K562 (cell line): ENCODE measurements around the gene ABHD8. TPM values are rescaled to one million over a fixed set of nuclear protein-coding genes. Genes with fewer than 3 reads are reported as not detected.

Experiments
- AFF1 ChIP-seq, 2 experiments: fragments of 450-650 bp; IDR thresholded peaks; 2 replicates each; pipeline ENCODE4 v1.6.1; 2018; ENCODE audit warnings: mild to moderate bottlenecking in 2 of 2, low read depth in 1 of 2; ENCODE audit not compliant: partially characterized antibody in 2 of 2
- DMBX1 ChIP-seq: fragments of 250-450 bp; sonication (Bioruptor Pico); IDR thresholded peaks from 2 replicates; pipeline ENCODE4 v1.8.0; 2022; ENCODE audit warnings: inconsistent platforms, mild to moderate bottlenecking, moderate library complexity, borderline replicate concordance
- DPF2 ChIP-seq: fragments of 450-650 bp; IDR thresholded peaks from 2 replicates; pipeline ENCODE4 v1.6.1; 2016
- E2F3 ChIP-seq: fragments of 250-450 bp; sonication (Bioruptor Pico); IDR thresholded peaks from 2 replicates; pipeline ENCODE4 v1.4.0; 2020; ENCODE audit warnings: mild to moderate bottlenecking
- EHMT2 ChIP-seq: fragments of 450-650 bp; IDR thresholded peaks from 2 replicates; pipeline ENCODE4 v1.6.1; 2018; ENCODE audit warnings: antibody characterized with exemption
- EP400 ChIP-seq: fragments of 450-650 bp; IDR thresholded peaks from 2 replicates; pipeline ENCODE4 v1.6.1; 2017; ENCODE audit warnings: antibody characterized with exemption, mild to moderate bottlenecking, moderate library complexity
- FOXK1 ChIP-seq: sonication (generic); formaldehyde crosslinking; IDR thresholded peaks from 2 replicates; pipeline ENCODE4 v1.8.0; 2022; ENCODE audit warnings: missing genetic modification reagents, mild to moderate bottlenecking, borderline replicate concordance
- KLF1 ChIP-seq: fragments of 450-650 bp; IDR thresholded peaks from 2 replicates; pipeline ENCODE4 v1.6.1; 2016; ENCODE audit warnings: missing genetic modification characterization, missing compliant biosample characterization
- KLF13 ChIP-seq: fragments of 450-650 bp; IDR thresholded peaks from 2 replicates; pipeline ENCODE4 v1.6.1; 2016; ENCODE audit warnings: missing genetic modification characterization, low read depth, mild to moderate bottlenecking, missing compliant biosample characterization, moderate library complexity, borderline replicate concordance
- NBN ChIP-seq: fragments of 450-650 bp; IDR thresholded peaks from 2 replicates; pipeline ENCODE4 v1.6.1; 2016; ENCODE audit warnings: low read depth, mild to moderate bottlenecking
- NFE2 ChIP-seq: IDR thresholded peaks from 2 replicates; pipeline ENCODE4 v1.6.1; 2014; ENCODE audit warnings: antibody characterized with exemption, low read depth
- RNF2 ChIP-seq: sonication (generic); IDR thresholded peaks from 2 replicates; pipeline ENCODE4 v1.6.1; 2016
- SAP30 ChIP-seq: fragments of 200-600 bp; sonication (generic); IDR thresholded peaks from 2 replicates; pipeline ENCODE4 v1.6.1; 2012; ENCODE audit warnings: borderline replicate concordance, low read depth, mild to moderate bottlenecking, moderate library complexity, low read length, control low read depth, inconsistent platforms; ENCODE audit not compliant: insufficient read depth, poor library complexity, severe bottlenecking
- ZBTB33 ChIP-seq: sonication (generic); formaldehyde crosslinking; IDR thresholded peaks from 2 replicates; pipeline ENCODE4 v1.8.1; 2023; ENCODE audit warnings: mild to moderate bottlenecking, missing genetic modification reagents
- ZMIZ1 ChIP-seq, 2 experiments: fragments of 150-350 bp in 1 of 2; IDR thresholded peaks; 2 replicates each; pipeline ENCODE4 v1.6.1; 2012 to 2016; ENCODE audit warnings: low read depth in 2 of 2, low read length in 2 of 2, mild to moderate bottlenecking in 1 of 2, moderate library complexity in 1 of 2
- ZNF3 ChIP-seq: fragments of 250-450 bp; sonication (Bioruptor Pico); IDR thresholded peaks from 2 replicates; pipeline ENCODE4 v1.5.0; 2021; ENCODE audit warnings: mild to moderate bottlenecking, moderate library complexity
- ZNF778 ChIP-seq: fragments of 450-650 bp; formaldehyde crosslinking; IDR thresholded peaks from 2 replicates; pipeline ENCODE4 v1.4.0; 2020; ENCODE audit warnings: mild to moderate bottlenecking, moderate library complexity
- polyA plus RNA-seq, 8 experiments: library from polyadenylated mRNA; depleted of rRNA in 4 of 8; stranded (reverse) in 5 of 8; unstranded in 3 of 8; fragments of >200 nt; fragmentation: Nextera tagmentation in 2 of 8; fragmentation: Illumina TruSeq in 1 of 8; extraction: Ambion mirVana in 2 of 8; extraction: Trizol in 1 of 8; gene quantifications; 2 replicates each; pipeline versions ENCODE4 v1.2.1 to v1.2.3, GENCODE V29; 2011 to 2014; ENCODE audit warnings: inconsistent platforms in 1 of 8, missing spikeins in 1 of 8
- total RNA-seq, 7 experiments: library from RNA; depleted of rRNA in 6 of 7; stranded (reverse); fragments of >200 nt in 6 of 7; fragmentation: Illumina TruSeq in 2 of 7; extraction: Trizol in 2 of 7; gene quantifications; 2 replicates each; pipeline versions ENCODE4 v1.2.1 to v1.2.3, GENCODE V29; 2011 to 2021; ENCODE audit warnings: low replicate concordance in 1 of 7

Gene ABHD8
- total and polyA plus RNA-seq, 9 of the 15 experiments (the other 6 are each of a cell fraction or from before 2014, with no cell fraction given), result 0.04 to 6.6 (median 2.0) TPM; not detected in 1

- TF ChIP-seq EP400 (peak; percentile 97), ZNF3 (no peak), NFE2 (no peak), FOXK1 (CRISPR knock-in tag) (peak; percentile 78; the same call in 1 of the 2 replicates), NBN (peak; percentile 97), KLF13 (no peak; the same call in 1 of the 2 replicates), DPF2 (peak; percentile 65), DMBX1 (CRISPR knock-in tag) (peak; percentile 34; the same call in 1 of the 2 replicates), ZNF778 (CRISPR knock-in tag) (no peak), E2F3 (CRISPR knock-in tag) (peak; percentile 94), KLF1 (tag) (peak; percentile 74), SAP30 (peak; percentile 50), ZMIZ1 (IDR thresholded peaks at IDR 0.05; ENCODE audit: low read depth in 2 of 2, low read length in 2 of 2) (no peak), ZBTB33 (CRISPR knock-in tag) (peak; percentile 29; the same call in 1 of the 2 replicates), AFF1 (IDR thresholded peaks at IDR 0.05; ENCODE audit: low read depth in 1 of 2, partially characterized antibody in 2 of 2) (peak in 1 of 2 experiments; percentile 90), EHMT2 (0 out of 2 replicates have a peak, but pooled peaks have one; percentile 45), RNF2 (peak; percentile 86)
Observed at GRCh38 chr19:17336872-17337674, 33.8 kb upstream of the ABHD8 start, which contains the start of gene GTPBP3 (continued).
